ENCODE measurements around the gene EML1. TPM values are rescaled to one million over a fixed set of nuclear protein-coding genes. Genes with fewer than 3 reads are reported as not detected.
A peak's percentile ranks its signal among the peaks of the same experiment; 100 is the strongest.

EML1 gene
- total RNA-seq, 1 donor from 2014 or later: 34.5 TPM

DNA sequence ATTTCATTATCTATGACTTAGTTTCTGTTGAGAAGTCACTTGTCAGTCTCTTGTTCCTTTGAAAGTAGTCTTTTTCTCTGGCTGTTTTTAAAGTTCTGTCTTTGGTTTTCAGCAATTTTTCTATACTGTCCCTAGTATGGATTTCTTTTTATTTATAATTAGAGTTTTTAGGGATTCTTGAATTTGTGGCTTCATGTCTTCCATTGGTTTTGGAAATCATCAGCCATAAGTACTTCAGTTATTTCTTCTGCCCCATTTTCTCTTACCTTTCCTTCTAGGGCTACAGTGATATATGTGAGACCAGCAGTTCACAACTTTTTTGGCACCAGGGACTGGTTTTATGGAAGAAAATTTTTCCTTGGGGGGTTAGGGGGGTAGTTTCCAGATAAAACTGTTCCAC lies 182.0 kb downstream of the EML1 start:
- no peak overlapping the region for H3K27ac ChIP-seq
- peaks cover 6% of the 10 kb centered on the region for H3K4me1 ChIP-seq
- intact Hi-C loops (cut with DNase I): no loop called here
- H3K4me3 ChIP-seq: no peak overlapping the region
- H3K27me3 ChIP-seq (ENCODE audit: low read depth): no peaks in the 10 kb centered on the region
- H3K36me3 ChIP-seq: no peaks in the 10 kb centered on the region
- TF ChIP-seq, protein P1, sequence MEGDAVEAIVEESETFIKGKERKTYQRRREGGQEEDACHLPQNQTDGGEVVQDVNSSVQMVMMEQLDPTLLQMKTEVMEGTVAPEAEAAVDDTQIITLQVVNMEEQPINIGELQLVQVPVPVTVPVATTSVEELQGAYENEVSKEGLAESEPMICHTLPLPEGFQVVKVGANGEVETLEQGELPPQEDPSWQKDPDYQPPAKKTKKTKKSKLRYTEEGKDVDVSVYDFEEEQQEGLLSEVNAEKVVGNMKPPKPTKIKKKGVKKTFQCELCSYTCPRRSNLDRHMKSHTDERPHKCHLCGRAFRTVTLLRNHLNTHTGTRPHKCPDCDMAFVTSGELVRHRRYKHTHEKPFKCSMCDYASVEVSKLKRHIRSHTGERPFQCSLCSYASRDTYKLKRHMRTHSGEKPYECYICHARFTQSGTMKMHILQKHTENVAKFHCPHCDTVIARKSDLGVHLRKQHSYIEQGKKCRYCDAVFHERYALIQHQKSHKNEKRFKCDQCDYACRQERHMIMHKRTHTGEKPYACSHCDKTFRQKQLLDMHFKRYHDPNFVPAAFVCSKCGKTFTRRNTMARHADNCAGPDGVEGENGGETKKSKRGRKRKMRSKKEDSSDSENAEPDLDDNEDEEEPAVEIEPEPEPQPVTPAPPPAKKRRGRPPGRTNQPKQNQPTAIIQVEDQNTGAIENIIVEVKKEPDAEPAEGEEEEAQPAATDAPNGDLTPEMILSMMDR (IDR thresholded peaks at IDR 0.05): no peak
- H3K9me3 ChIP-seq: no peaks in the 10 kb centered on the region
- ATAC-seq (no peak), DNase-seq (no peak)

DNA sequence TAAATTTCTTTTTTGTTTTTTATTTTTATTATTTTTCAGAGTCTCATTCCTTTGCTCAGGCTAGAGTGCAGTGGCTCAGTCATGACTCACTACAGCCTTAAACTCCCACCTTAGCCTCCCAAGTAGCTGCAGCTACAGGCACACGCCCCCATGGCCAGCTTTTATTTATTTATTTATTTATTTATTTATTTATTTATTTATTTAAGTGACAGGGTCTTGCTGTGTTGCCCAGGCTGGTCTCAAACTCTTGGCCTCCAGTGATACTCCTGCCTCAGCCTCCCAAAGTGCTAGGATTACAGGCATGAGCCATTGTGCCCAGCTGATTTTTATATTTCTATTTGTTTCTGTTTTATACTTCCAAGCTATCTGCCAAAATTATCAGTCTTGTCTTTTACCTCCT lies 182.8 kb downstream of the EML1 start:
- TF ChIP-seq, protein P1 (IDR thresholded peaks at IDR 0.05): no peak
- intact Hi-C loops (cut with DNase I): no loop called here
- ATAC-seq: no peak
- no peaks in the 10 kb centered on the region for H3K4me1 ChIP-seq
- H3K27ac ChIP-seq: no peak overlapping the region
- H3K27me3 ChIP-seq (ENCODE audit: low read depth): no peaks in the 10 kb centered on the region
- H3K4me3 ChIP-seq: no peak overlapping the region
- no peaks in the 10 kb centered on the region for H3K9me3 ChIP-seq
- DNase-seq: no peak
- no peaks in the 10 kb centered on the region for H3K36me3 ChIP-seq

DNA sequence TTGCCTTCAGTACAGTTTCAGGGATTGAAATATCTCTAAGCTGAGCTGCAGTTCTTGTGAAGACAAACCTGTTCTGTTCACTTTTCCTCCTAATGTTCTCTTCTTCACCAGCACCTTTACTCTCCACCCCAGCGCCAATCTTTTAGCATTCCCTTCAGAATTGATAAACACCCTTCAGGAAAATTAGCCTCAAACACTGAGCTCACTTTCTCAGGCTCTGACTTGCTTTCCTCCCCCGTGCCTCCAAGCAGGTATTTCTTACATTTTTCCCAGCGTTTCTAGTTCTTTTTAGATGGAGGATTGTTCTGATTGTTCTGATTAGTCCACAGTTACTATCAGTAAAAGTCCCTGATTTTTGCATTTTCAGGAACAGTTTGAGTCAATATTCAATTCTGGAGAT lies 183.5 kb downstream of the EML1 start:
- no peaks in the 10 kb centered on the region for H3K36me3 ChIP-seq
- intact Hi-C loops (cut with DNase I): no loop called here
- TF ChIP-seq, protein P1 (IDR thresholded peaks at IDR 0.05): no peak
- no peaks in the 10 kb centered on the region for H3K27me3 ChIP-seq (ENCODE audit: low read depth)
- H3K4me3 ChIP-seq: no peak overlapping the region
- DNase-seq (no peak), ATAC-seq (no peak)
- no peaks in the 10 kb centered on the region for H3K4me1 ChIP-seq
- H3K9me3 ChIP-seq: no peaks in the 10 kb centered on the region
- no peak overlapping the region for H3K27ac ChIP-seq

DNA sequence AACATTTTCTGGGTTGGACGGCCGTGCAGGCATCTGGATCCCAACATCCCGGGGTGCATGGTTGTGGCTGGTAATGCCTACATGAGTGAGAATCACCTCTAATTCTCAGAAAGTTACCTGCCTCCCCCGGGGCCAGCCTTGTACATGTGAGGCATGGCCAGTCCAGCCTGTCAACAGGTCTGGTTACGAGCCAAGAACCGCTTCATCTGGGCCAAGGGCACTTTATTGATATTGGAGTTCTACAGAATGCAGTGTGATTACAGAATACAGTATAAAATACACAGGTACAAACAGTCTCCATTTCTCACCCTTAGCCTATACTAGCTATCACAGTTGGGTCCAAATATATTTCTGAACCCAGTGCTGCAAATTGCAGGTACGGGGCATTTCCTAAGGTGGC lies 187.1 kb downstream of the EML1 start:
- ATAC-seq (no peak), DNase-seq (no peak)
- TF ChIP-seq, protein P1 (IDR thresholded peaks at IDR 0.05): no peak
- Histone ChIP-seq H3K4me3 (no peak overlapping the region), H3K9me3 (no peaks in the 10 kb centered on the region), H3K36me3 (no peaks in the 10 kb centered on the region), H3K4me1 (peaks cover 20% of the 10 kb centered on the region), H3K27ac (no peak overlapping the region), H3K27me3 (ENCODE audit: low read depth) (no peaks in the 10 kb centered on the region)
- intact Hi-C loops (cut with DNase I): no loop called here

DNA sequence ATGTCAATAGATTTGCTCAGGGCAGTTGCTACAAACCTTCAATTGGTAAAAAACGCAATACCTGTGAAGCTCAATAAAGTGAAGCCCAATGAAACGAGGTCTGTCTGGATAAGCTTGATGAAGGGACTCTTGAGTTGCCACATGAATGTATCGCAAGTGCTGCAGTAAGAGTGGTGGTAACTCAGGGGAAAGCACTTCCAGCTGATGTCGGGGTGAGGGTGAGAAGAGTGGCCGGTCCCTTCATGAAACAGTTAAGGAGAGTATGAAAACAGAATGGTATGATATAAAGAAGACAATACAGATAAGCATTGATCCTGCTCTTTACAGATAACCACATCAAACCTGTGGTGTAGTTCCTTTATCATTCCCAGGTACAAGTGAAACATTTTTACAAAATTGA lies 188.6 kb downstream of the EML1 start:
- Histone ChIP-seq H3K9me3 (no peaks in the 10 kb centered on the region), H3K27me3 (ENCODE audit: low read depth) (no peaks in the 10 kb centered on the region), H3K4me3 (no peak overlapping the region), H3K36me3 (no peaks in the 10 kb centered on the region), H3K27ac (no peak overlapping the region), H3K4me1 (peaks cover 20% of the 10 kb centered on the region)
- ATAC-seq: peak in 1 of 2 donors; percentile 26
- intact Hi-C loops (cut with DNase I): no loop called here
- DNase-seq: no peak
- TF ChIP-seq, protein P1 (IDR thresholded peaks at IDR 0.05): no peak
